ENCODE results near the gene GFPT1.

GRCh38 chr2:69353360-69353759 lies 33.7 kb downstream of the GFPT1 start:
- TF ChIP-seq, protein P1, sequence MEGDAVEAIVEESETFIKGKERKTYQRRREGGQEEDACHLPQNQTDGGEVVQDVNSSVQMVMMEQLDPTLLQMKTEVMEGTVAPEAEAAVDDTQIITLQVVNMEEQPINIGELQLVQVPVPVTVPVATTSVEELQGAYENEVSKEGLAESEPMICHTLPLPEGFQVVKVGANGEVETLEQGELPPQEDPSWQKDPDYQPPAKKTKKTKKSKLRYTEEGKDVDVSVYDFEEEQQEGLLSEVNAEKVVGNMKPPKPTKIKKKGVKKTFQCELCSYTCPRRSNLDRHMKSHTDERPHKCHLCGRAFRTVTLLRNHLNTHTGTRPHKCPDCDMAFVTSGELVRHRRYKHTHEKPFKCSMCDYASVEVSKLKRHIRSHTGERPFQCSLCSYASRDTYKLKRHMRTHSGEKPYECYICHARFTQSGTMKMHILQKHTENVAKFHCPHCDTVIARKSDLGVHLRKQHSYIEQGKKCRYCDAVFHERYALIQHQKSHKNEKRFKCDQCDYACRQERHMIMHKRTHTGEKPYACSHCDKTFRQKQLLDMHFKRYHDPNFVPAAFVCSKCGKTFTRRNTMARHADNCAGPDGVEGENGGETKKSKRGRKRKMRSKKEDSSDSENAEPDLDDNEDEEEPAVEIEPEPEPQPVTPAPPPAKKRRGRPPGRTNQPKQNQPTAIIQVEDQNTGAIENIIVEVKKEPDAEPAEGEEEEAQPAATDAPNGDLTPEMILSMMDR (IDR thresholded peaks at IDR 0.05), result no peak
- no peak for TF ChIP-seq POLR2A (IDR thresholded peaks at IDR 0.05)
